GM19238 (cell line): ENCODE data around the gene AHCYL1.

Source experiments
- DNase-seq: peaks from one replicate; pipeline ENCODE4 v3.0.0; 2011; ENCODE audit warnings: low spot score; ENCODE audit not compliant: insufficient read length

Gene AHCYL1

DNA sequence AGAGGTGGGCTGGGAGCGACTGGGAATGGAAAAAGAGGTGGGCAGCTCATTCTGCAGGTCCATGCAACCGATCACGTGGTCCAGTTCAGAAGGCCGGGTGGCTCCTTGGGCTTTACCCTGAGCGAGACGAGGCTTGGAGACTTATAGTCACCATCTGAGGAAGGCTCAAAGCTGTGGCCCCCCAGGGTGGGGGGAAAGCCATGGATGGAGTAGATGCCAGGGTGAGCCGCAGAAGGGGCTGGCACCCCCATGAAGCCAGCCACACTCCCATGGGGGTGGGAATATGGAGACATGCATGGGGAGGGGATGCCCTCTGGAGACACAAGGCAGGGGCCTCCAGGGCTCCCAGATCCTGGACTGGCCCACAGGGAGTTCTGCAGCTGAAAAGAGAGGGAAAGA is 76.1 kb downstream of the AHCYL1 start:
- DNase-seq: no peak

DNA sequence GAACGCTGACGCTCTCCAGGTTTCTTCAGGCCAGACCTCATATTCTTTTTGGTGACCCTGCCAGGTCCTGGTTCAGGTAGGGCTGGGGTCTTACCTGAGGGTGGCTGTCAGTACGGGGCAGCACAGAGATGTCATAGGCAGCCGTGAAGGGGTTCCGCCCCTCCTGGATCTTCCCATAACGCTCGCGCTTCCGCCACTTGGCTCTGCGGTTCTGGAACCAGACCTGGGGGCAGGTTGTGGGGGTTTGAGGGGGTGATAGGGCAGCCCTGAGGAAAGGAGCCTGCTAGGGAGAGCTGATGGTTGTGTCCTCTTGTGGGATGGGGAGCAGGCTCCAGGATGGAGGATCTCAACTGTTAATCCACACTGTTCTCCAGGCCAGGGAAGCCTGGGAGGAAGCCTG is 76.8 kb downstream of the AHCYL1 start:
- no peak for DNase-seq

DNA sequence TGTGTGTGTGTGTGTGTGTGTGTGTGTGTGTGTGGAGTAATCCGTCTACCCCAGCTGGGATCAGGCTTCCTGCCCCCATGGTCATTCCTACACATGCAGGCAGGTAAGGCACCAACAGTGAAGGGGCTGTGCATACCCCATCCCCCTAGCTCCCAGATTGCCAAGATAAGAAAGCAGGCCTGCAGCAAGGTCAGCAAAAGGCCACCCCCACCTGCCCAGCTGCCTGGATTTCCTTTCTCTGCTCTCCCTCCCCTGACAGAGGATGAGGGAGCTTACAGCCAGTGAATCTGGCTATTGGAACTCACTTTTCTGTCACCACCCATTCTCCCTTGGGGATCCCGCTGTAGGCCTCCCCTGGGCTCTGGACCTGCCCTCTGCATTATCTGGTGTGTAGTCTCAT is 78.0 kb downstream of the AHCYL1 start:
- DNase-seq: no peak

DNA sequence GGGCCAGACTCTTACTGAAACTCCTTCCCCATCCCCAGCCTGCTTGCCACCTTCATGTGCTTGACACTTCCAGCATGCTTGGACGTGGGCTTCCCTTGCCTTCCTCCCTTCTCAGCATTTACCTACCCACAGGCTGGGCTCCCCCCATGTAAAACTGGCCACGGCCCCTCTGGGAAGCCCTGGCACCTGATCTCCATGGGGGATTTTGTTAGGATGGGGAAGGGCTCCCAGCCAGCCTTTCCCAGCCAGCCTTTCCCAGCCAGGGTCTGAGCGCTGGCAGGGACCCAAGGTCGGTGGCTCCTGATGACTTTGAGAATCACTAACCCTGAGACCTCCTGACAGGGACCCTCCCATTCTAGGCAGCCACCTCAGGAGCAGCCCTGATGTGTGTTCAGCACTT is 79.2 kb downstream of the AHCYL1 start:
- DNase-seq: no peak

- DNase-seq: no peak
These were observed 80.2 kb downstream of the AHCYL1 start for GRCh38 chr1:110064576-110065337.

DNA sequence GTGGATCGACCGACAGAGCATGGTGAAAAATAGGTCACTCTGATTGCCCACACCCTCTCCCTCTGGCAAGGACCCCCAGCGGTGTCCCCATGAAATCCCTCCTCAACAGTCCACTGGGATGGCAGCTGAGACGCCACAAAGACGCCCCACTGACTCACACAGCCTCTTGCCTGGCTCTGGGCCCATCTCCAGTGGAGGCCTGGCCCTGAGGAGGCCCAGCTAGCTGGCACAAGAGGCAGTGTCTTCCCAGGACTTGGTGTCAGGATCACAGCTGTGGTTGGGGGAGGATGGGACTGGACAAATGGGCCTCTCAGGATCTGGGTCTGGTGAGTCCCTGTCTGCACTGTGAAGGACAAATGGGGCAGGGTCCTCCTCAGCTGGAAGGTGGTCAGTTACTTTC is 81.3 kb downstream of the AHCYL1 start:
- DNase-seq: no peak

DNA sequence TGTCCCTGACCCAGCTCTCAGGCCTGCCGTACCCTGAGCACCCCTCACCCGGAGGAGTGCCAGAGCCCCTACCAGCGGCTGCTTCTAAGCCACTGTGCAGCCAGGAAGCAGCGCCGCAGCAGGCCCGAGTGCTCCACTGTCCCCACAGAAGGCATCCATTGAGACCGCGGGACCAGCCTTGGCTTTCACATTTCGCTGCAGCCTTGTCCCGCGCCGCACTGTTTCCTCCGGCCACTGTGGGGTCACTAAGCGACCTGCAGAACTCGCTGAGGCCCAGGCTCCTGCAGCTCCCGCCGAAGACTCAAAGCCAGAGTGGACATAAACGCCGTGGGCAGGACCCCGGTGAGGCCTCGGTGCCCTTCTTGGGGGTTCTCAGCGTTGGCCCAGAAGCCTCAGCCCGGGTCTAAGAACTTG is 82.9 kb downstream of the AHCYL1 start:
- DNase-seq: no peak

DNA sequence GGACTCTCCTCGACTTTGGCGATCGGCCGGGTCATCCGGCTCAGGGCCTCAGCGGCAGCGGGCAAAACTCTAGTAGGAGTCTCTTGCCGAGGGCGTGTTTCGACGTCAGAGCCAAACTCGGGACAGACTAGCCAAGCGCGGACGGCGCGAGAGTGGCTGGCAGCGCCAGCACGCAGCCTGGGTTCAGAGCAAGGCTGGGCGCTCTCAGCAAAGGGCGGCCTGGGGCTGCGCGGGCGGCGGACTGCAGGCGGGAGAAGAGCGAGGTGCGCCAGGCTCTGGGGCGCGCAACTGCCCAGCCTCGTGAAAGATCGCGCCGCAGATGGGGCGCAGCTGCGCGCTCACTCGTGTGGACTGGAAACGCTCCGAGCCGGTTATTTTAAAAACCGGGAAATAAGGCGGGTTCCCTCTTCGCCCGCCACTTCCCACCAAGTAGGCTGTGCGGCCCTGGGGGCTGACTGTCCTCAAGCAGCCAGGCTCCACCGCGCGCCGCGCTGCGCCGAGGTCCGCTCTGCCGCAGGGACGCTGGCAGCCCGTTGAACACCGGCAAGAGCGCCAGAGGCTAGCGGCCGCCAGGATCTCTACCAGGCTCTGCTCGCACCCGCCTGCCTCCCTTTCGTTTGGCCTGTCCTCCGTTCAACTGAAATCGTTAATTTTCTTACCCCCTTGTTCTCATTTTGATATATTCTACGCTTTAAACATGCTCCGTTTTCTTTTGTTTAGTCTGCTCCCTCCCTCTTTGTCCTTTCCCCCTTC is 83.5 kb downstream of the AHCYL1 start:
- DNase-seq: no peak

DNA sequence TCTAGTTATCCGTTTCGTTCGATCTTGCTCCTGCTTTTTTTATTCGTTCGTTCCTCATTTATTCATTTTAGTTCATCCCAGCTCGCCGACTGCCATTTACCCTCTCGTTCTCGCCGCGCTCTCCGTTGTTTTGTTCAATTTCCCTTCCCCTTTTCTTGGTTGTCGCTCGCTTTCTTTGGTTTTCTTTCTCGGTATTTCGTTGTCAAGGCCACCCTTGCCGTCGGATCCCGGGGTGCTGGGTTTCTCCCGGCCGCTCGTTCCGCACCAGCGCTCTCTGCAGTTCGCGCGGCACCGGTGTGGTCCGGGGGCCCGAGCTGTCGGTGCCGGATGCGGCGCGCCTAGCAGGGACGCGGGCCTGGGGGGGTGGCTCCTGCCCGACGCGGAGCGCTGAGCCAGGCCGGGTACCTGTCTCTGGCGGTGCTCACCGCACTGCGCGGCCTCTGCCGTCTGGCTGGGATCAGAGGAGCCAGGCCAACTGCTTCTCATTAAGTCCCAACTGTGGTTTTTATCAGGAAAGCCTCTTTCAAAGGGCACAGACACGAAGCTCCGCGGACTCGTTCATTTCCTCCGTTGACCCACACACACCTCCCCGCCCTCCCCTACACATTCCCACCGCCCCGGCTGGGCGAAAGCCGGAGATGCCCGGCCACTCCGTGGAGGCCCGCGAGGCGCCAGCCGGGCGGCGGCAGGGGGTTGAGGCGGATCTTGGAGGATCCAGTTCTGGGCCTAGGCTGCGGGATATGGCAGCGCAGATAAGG is 84.3 kb downstream of the AHCYL1 start:
- DNase-seq: no peak

DNA sequence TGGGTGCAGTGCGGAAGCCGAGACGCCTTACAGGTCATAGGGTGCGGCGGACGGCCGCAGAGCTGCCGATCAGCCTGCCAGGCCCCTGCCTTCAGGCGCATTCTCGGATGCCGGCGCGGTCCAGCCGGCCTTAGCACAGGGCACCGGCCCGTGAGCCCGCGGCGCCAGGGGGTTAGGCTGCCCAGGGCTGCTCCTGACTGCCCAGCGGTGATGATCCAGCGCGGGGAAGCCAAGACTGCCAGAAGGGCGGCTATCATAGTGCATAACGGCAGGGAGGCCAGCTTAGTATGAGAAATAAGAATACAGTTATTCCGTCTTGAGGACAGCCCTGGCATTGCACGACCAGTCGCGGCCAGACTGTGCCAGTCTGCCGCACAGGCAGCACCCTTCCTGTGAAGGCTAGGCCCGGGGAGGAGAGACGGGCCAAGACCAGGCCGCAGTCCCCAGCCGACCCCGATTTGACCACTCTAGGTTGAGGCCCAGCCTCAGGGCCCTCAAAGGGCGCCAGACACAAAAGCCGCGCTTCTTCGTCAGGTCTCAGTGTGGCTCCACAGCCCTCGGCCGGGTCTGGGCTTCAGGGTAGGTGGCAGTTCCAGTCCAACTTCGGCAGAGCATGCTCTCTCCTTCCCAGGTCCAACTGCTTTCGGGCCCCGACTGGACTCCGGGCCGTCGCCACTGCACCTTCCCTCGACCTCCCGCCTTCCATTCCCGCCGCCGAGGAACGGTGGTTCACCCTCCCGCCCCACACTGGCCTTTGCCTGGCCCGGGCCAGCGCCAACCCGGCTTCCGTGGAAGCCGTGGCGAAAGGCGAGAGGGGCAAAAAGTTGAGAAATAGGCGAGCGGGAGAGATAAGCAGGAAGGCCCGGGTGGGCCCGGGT is 85.1 kb downstream of the AHCYL1 start:
- DNase-seq: no peak

- DNase-seq: no peak
These were observed 85.7 kb downstream of the AHCYL1 start for GRCh38 chr1:110070282-110070669.

GRCh38 chr1:110070671-110071242 is 86.2 kb downstream of the AHCYL1 start, which contains the start of gene ALX3:
TSS of gene ALX3 (minus strand) at chr1:110070672. CDS start at chr1:110070612, 60 bp downstream.
- no peak for DNase-seq
